GM21390 (cell line): ENCODE measurements around the gene STYXL2.

Experiments
- ATAC-seq: cut with Tn5 transposase; IDR thresholded peaks from one replicate; pipeline ENCODE4 v1.9.1; 2021; ENCODE audit not compliant: unreplicated experiment

Gene STYXL2

DNA sequence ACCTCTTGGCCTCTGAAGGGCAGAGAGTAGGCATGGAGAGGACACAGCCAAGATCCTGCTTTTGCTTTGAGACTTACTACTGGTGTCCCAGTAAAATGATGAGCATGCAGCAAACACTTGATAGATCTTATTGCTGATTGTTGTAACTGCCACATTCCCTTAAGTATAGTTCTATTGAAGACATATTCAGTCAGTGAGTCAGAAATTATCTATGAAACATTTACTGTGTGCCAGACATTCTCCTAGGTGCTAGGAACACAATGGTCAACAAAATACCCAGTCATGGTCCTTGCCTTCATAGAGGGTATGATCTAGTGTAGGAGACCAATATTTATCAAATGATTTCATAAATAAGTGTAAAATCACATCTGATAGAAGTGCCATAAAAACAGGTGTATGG, 13.6 kb downstream of the STYXL2 start:
- no peak for ATAC-seq

- no peak for ATAC-seq
These were observed 15.2 kb downstream of the STYXL2 start for GRCh38 chr1:167109125-167109524.

GRCh38 chr1:167110586-167110985, 16.7 kb downstream of the STYXL2 start:
- ATAC-seq = peak; percentile 54

DNA sequence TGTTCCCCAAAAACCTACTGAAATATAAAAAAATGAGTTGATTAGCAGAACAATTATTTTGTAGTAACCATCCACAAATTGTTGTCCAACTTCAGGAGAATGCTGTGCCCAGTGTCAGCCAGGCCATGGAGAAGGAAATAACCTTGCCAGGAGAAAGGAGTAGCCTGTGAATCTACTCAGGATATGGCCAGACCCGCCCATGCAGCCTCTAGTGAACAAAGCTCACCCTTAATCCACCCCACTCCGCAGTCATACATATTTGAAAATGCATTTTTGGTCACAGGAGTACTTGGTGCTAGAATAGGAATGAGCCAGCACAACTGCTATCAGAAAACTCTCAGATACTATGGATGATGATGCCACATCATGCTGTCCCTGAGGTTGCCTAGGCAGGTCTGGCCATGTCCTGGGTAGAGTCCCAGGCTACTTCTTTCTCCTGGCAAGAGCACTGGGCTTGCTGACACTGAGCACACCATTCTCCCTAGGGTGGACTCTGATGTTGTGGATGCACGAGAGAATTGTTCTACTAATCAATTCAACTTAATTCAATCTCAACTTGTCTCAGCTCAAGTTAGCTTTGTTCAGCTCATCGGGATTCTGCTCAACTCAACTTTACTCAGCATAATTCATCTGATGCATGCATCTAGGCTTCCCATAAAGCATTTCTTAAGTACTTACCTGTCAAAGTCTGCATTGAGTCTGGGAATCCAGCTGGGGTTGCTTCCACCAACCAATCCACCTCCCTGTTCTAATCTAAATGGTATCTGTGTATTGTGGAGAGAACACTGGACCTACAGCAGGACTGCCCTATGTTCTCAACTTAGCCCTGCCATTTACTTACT, 18.2 kb downstream of the STYXL2 start:
- ATAC-seq = no peak

GRCh38 chr1:167114725-167115124, 20.9 kb downstream of the STYXL2 start:
- ATAC-seq = no peak

DNA sequence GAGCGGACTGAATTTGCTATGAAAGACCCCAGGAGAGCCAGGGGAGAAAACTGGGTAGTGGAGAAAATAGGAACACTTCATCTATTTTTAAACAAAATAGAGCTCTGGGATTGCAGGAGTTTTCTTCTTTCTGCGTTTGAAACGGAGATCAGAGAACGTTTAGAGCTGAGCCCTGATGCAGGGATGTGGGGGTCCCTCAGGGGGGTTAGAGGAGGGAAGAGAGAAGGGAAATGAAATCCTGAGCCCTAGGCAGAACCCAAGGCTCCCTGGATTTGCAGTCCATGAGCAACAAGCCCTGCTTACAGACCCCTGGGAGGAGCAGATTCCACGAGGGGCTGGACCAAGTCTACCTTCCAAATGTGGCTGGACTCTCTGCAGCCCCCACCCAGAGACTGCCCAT, 21.8 kb downstream of the STYXL2 start:
- ATAC-seq = no peak

- ATAC-seq = no peak
These were observed 22.3 kb downstream of the STYXL2 start for GRCh38 chr1:167116174-167116573.

DNA sequence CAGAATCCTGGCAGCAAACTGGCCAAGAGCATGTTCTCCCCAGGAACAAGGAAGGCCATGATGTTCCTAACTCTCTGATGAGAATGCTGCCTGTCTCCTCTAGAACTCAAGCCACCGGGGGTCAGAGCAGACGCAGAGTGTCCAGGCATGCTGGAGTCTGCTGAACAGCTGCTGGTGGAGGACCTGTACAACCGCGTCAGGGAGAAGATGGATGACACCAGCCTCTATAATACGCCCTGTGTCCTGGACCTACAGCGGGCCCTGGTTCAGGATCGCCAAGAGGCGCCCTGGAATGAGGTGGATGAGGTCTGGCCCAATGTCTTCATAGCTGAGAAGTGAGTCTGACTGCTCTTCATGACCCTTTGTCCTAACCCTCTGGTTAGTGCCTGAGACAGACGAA, 23.4 kb downstream of the STYXL2 start:
- ATAC-seq = no peak

DNA sequence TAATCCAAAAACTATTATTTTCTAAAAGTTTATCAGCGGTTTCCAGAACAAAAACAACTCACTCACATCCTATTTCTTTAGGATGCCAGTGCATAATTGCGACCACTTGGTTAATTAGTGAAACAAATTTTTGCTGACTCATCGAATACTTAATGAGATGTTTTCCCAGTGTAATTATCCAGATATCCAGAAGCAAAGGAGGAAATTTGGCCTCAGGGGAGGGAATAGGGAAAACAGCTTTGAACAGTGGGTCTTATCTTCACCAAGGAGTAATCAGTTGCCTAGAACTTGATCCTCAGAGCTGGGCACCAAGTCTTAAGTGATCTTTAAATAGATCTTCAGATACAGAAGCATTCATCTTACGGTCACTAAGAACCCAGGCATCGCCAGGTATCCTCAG, 24.3 kb downstream of the STYXL2 start:
- ATAC-seq = no peak

GRCh38 chr1:167119696-167120095, 25.8 kb downstream of the STYXL2 start:
- no peak for ATAC-seq

DNA sequence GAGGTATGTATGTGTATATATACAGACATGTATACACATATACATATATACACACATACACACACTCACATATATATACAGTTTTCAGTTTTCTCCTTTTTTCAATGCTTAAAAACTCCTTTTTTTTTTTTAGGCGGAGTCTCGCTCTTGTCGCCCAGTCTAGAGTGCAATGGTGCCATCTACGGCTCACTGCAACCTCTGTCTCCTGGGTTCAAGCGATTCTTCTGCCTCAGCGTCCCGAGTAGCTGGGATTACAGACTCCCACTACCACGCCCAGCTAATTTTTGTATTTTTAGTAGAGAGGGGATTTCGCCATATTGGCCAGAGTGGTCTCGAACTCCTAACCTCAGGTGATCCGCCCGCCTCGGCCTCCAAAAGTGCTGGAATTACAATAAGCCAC, 27.0 kb downstream of the STYXL2 start:
- ATAC-seq = no peak

DNA sequence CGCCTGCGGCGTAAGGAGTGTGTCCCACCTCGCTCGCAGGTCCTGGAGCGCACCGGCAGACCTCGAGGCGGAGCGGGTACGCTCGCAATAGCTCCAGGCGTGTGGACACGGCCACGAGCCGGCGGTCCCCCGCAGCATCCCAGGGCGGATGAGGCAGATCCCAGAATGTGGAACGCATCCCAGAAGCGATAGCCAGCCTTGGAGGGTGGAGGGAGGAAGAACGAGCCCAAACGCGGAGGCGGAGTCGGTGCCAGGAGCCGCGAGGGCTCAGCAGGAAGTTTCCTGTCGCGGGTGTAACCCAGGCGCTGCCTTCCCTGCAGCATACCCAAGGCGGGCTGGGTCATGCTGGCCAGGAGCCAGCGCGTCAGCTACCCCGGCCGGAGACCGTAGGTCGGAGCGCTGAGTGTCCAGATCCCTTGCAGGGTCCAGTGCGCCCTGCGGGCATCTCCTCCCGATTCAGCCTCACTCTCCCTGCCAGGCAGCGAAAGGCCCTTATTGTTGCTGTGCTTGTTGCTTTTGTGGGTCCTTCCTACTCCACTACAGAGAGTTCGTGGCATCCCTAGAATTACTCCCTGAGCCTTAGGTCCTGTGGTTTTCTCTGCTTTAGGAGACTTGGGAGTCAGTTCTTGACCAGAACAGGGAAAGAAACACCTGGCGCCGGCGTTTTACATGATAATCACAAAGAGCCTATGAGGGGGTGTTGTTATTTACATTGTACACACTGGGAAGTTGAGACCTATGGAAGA, 27.7 kb downstream of the STYXL2 start:
- ATAC-seq = no peak

DNA sequence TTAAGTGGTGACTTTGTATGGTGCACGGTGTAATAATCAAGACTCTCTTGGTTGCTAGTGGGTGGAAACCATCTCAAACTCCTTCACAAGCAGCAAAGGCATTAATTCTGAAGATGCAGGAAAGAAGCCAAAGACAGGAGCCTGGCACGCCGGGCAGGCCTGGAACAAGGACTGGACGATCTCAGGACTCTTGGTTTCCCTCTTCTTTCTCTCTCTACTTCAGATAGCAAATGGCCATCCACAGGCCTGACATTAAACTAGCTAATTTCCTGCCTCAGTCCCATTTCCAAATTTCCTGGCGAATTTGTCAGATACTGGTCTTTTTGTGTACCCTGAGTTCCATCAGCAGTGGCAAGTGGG, 28.2 kb downstream of the STYXL2 start:
- ATAC-seq = no peak

DNA sequence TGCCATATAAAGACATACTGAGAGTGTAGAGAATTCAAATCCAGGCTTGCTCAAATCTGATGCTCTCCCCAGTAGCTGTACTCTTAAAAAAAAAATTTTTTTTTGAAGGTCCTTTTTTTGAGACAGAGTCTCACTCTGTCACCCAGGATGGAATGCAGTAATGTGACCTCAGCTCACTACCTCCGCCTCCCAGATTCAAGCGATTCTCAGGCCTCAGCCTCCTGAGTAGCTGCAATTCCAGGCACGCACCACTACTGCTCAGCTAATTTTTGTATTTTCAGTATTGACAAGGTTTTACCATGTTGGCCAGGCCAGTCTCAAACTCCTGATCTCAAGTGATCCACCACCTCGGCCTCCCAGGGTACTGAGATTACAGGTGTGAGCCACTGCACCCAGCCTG, 28.7 kb downstream of the STYXL2 start:
- ATAC-seq = no peak

DNA sequence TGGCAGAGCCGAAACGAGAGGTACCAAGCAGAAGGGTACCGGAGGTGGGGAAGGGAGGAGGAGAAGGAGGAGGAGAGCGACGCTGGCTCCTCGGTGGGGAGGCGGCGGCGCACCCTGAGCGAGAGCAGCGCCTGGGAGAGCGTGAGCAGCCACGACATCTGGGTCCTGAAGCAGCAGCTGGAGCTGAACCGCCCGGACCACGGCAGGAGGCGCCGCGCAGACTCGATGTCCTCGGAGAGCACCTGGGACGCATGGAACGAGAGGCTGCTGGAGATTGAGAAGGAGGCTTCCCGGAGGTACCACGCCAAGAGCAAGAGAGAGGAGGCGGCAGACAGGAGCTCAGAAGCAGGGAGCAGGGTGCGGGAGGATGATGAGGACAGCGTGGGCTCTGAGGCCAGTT, 32.4 kb downstream of the STYXL2 start:
- no peak for ATAC-seq

GRCh38 chr1:167126811-167127210, 32.9 kb downstream of the STYXL2 start:
- no peak for ATAC-seq

- no peak for ATAC-seq
These were observed 33.4 kb downstream of the STYXL2 start for GRCh38 chr1:167127236-167127635.

- ATAC-seq = no peak
These were observed 33.8 kb downstream of the STYXL2 start for GRCh38 chr1:167127661-167128060.

DNA sequence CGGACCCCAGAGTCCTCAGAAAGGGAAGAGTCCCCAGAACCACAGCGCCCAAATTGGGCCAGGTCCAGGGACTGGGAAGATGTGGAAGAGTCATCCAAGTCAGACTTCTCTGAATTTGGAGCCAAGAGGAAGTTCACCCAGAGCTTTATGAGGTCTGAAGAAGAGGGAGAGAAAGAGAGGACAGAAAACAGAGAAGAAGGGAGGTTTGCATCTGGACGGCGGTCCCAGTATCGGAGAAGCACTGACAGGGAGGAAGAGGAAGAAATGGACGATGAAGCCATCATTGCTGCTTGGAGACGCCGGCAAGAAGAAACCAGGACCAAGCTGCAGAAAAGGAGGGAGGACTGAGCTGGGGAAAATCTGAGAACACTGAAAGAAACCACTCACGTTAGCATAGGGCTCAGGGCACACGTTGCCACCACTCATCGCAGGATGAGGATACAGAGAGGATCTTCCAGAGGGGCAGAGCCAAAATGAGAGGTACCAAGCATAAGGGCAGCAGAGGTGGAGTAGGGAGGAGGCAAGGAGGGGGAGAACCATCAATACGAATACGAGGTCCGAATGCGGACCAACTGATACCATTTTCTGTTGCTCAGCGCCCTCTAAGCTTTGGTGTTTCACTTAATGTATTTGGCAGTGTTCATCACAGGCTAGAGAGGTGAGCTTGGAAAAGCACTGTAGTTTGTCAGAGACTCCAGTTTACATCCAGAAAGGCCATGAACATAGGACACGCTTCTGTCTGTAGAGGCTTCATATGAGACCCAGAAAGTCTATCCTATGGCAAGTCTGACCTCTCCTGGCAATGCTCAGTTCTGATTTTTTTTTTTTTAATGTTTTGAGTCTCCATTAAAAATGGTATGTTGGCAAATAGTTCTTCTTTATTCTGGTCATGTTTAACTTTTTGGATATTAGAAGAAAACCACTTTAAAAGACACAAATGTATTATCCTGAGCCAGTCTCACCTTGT, 34.7 kb downstream of the STYXL2 start:
- no peak for ATAC-seq

DNA sequence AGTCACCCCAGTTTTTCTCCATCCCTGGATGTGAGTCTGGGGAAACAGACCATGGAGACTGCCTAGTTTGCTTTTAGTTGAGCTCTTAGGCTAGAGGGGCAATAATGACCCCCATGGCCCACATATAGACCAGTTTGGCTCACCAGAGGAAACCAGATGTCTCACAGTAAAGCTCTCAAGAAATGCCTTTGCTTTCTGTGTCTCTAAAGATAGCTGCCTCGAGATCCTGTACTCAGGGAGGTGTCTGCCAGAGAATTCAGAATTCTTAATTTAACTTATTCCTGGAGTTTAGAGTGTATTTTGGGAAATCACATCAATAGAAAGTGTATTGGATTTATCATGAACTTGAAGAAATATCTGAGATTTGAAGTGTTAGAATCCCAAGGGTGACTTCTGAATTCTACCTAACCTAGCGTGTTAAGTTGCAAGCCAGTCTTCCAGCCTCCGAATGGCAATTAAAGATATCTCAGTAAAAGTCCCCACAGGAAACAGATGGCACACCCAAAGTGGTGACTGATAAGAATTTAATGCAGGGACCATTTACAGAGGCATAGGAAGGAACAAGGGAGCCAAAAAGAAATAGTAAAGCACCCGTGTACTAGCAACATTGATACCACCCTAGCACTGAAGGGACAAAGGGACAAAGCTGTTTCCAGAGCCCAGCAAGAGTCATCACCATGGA, 37.1 kb downstream of the STYXL2 start:
- no peak for ATAC-seq
